Choroid plexus epithelial cell (primary cell): ENCODE data around the gene LACTB.
A peak's percentile ranks its signal among the peaks of the same experiment; 100 is the strongest.

Source experiments
- DNase-seq: peaks from one replicate; pipeline ENCODE4 v3.0.0-alpha.2; 2010; ENCODE audit warnings: low read depth
- H3K4me3 ChIP-seq: 2 replicates; pipeline ENCODE4 v1.5.1; 2011; ENCODE audit warnings: low read depth, mild to moderate bottlenecking, control low read depth, low read length, moderate library complexity
- TF ChIP-seq, protein P1 (sequence below): conservative IDR thresholded peaks from 2 replicates; pipeline ENCODE4 v1.5.1; 2011; ENCODE audit warnings: low read depth, mild to moderate bottlenecking, control low read depth, inconsistent platforms, low read length, moderate library complexity

LACTB gene

DNA sequence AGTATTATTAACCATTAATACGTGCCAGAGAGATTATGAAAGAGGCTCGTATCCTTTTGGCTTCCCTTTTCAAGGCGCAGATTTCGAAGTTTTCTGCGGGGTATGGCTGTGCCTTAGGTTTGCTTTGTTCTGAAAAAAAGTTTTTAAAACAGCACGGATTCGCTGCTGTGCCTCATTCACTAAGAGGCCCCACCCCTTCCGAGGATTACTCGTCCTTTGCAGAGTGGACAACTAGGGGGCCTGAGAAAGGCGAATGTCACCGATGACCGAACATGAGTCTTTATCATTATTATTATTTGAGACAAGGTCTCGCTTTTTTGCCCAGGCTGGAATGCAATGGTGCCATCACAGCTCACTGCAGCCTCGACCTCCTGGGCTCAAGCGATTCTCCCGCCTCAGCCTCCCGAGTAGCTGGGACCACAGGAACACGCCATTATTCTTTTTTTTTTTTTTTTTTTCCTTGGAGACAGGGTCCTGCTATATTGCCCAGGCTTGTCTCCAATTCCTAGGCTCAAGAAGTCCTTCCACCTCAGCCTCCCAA lies 36.3 kb downstream of the LACTB start:
- peak; percentile 89 for DNase-seq
- TF ChIP-seq, protein P1, sequence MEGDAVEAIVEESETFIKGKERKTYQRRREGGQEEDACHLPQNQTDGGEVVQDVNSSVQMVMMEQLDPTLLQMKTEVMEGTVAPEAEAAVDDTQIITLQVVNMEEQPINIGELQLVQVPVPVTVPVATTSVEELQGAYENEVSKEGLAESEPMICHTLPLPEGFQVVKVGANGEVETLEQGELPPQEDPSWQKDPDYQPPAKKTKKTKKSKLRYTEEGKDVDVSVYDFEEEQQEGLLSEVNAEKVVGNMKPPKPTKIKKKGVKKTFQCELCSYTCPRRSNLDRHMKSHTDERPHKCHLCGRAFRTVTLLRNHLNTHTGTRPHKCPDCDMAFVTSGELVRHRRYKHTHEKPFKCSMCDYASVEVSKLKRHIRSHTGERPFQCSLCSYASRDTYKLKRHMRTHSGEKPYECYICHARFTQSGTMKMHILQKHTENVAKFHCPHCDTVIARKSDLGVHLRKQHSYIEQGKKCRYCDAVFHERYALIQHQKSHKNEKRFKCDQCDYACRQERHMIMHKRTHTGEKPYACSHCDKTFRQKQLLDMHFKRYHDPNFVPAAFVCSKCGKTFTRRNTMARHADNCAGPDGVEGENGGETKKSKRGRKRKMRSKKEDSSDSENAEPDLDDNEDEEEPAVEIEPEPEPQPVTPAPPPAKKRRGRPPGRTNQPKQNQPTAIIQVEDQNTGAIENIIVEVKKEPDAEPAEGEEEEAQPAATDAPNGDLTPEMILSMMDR = peak; percentile 40
- H3K4me3 ChIP-seq = peak overlapping the region; percentile 96

DNA sequence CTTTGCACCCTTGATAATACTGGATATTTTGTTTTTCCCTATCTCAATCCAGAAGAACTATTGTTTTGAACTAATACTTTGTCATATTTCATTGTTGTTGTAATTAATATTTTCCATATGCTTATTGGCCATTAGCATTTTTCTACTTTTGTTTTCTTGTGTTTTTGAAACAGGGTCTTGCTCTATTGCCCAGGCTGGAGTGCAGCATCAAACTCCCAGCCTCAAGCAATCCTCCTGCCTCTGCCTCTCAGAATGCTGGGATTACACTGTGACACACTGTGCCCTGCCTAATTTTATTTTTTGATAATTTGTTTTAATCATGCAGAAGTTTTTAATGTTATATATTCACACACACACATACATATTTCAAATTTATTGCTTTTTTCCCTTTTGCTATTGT lies 39.0 kb downstream of the LACTB start:
- TF ChIP-seq, protein P1 = no peak
- DNase-seq = no peak
- H3K4me3 ChIP-seq = no peak overlapping the region

DNA sequence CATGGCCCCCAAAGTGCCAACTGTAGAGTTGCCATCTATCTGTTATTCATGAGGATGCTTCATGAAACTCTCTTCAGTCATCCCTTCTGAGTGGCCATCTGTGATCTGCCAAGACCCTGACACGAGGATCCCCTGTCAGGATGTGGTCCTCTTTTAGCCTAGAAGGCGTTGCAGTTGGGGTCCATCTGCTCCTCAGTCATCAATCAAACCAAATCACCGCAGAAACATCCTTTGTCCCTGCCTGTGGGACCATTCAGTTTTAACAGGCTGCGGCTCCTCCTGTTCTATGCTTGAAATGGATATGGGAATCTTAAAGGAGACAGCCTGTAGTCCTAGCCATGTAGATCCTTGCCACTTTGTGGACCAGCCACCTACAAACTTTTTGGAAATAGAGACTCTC lies 41.6 kb downstream of the LACTB start:
- TF ChIP-seq, protein P1 = no peak

DNA sequence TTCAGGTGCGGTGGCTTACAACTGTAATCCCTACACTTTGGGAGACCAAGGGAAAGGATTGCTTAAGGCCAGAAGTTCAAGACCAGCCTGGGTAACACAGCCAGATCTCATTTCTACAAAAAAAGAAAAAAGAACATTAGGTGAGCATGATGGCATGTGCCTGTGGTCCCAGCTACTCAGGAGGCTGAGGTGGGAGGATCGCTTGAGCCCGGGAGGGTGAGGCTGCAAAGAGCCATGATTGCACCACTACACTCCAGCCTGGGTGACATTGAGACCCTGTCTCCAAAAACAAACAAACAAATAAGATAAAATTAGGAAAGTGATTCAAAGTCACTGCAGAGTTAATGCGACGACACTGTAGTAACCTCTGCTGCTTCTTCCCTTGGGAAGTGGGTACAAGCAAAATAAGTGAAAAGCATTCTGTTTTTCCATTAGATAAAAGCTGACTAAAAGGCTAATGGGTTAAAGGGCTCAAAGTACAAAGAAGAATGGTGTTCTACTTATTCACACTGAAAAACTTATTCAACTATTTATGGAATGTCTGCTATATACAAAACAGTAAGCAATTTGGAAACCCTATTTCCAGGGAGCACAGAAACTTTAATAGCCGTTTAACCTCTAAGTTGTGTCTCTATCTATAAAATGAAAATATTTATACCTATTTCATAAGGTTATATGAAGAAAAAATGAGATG lies 43.7 kb downstream of the LACTB start:
- no peak overlapping the region for H3K4me3 ChIP-seq
- peak; percentile 56 for DNase-seq
- TF ChIP-seq, protein P1 = no peak

More for the DNA sequence above, 41.6 kb downstream of the LACTB start:
- DNase-seq = no peak
- H3K4me3 ChIP-seq = no peak overlapping the region

DNA sequence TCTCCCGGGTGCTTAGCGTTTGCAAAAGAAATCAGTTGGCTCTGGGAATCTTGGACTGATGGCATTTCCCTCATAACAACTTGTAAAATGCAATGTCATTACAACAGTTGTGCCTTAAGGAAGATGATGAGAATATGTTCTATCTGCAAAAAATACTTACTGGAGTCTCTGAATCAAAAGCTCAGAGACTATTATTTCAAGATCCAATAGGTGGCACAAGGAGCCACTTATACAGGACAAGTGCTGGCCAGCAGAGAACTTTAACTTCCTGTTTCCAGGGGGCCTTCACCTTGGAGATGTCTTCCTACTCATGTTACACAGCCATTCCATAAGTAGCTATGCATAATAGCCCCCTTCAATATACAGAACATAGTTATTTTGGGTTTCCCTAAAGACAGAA lies 44.6 kb downstream of the LACTB start:
- no peak overlapping the region for H3K4me3 ChIP-seq
- TF ChIP-seq, protein P1 = peak; percentile 44
- DNase-seq = peak; percentile 75

DNA sequence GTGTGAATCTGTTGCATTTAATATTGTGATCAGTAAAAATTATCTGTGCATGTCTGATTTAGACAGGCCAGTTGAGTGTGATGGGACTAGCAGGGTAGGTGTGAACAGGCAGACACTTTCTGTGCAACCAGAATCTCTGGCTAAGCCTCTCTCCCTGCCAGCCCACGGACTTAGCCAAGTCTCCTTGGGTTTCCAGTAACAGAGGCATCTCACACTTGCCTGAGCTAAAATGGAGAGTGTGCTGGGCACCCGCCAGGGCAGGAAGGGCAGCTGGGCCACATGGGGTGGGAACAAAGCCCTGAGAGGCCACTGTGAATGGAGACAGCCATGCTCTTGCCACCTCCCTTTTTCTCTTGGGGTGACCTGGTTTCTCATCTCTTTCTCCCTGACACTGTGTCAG lies 48.1 kb downstream of the LACTB start:
- no peak overlapping the region for H3K4me3 ChIP-seq
- no peak for DNase-seq
- TF ChIP-seq, protein P1 = no peak

DNA sequence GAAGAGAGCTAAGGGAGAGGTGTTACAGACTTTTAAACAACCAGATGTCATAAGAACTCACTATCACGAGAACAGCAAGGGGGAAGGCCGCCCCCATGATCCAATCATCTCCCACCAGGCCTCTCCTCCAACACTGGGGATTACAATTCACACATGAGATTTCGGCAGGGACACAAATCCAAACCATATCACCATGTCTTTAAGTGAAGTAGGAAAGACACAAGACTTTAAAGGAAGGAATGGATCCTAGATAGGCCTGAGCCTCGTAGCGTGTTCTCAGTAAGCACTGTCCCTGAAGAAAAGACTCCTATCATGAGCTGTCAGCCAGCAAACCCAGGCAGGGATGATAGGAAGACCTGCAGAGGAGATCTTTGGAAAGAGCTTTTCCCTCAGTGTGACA lies 50.7 kb downstream of the LACTB start:
- no peak overlapping the region for H3K4me3 ChIP-seq
- TF ChIP-seq, protein P1 = no peak
- no peak for DNase-seq
